MM.1S (cell line): ENCODE measurements around the gene C12orf75.

Experiments
- DNase-seq: peaks from one replicate; pipeline ENCODE4 v3.0.0-alpha.2; 2015
- H2AFZ ChIP-seq: fragments of 300-600 bp; sonication (generic); 2 replicates; pipeline ENCODE4 v1.6.0; 2016; ENCODE audit warnings: antibody characterized with exemption, low read length
- H3F3A ChIP-seq: fragments of 300-600 bp; sonication (generic); 2 replicates; pipeline ENCODE4 v1.6.1; 2016; ENCODE audit warnings: mild to moderate bottlenecking, antibody characterized with exemption, low read length, moderate library complexity, mixed read lengths; ENCODE audit not compliant: insufficient read depth
- H3K27ac ChIP-seq: fragments of 300-600 bp; sonication (generic); 2 replicates; pipeline ENCODE4 v1.5.1; 2016; ENCODE audit warnings: mild to moderate bottlenecking, low read length
- H3K27me3 ChIP-seq: fragments of 300-600 bp; sonication (generic); replicated peaks from 2 replicates; pipeline ENCODE4 v1.6.0; 2016; ENCODE audit warnings: low read length; ENCODE audit not compliant: insufficient read depth
- H3K36me3 ChIP-seq: fragments of 300-600 bp; sonication (generic); replicated peaks from 2 replicates; pipeline ENCODE4 v1.6.1; 2016; ENCODE audit warnings: mild to moderate bottlenecking, low read length, mixed read lengths; ENCODE audit not compliant: insufficient read depth
- H3K4me1 ChIP-seq: fragments of 300-600 bp; sonication (generic); 2 replicates; pipeline ENCODE4 v1.6.1; 2016; ENCODE audit warnings: low read length, mixed read lengths
- H3K4me2 ChIP-seq: fragments of 300-600 bp; sonication (generic); 2 replicates; pipeline ENCODE4 v1.6.0; 2016; ENCODE audit warnings: low read depth, low read length
- H3K4me3 ChIP-seq: fragments of 300-600 bp; sonication (generic); 2 replicates; pipeline ENCODE4 v1.5.1; 2016; ENCODE audit warnings: low read length, mixed read lengths
- H3K79me2 ChIP-seq: fragments of 300-600 bp; sonication (generic); 2 replicates; pipeline ENCODE4 v1.6.1; 2016; ENCODE audit warnings: mixed run types, low read length, mixed read lengths
- H3K9ac ChIP-seq: fragments of 300-600 bp; sonication (generic); 2 replicates; pipeline ENCODE4 v1.6.1; 2016; ENCODE audit warnings: low read length, mixed read lengths
- H3K9me2 ChIP-seq: fragments of 300-600 bp; sonication (generic); replicated peaks from 2 replicates; pipeline ENCODE4 v1.6.1; 2016; ENCODE audit warnings: mild to moderate bottlenecking, low read length, mixed read lengths; ENCODE audit not compliant: insufficient read depth
- H3K9me3 ChIP-seq: fragments of 300-600 bp; sonication (generic); replicated peaks from 2 replicates; pipeline ENCODE4 v1.6.1; 2016; ENCODE audit warnings: mild to moderate bottlenecking, low read length, mixed read lengths; ENCODE audit not compliant: insufficient read depth
- H4K20me1 ChIP-seq: fragments of 300-600 bp; sonication (generic); 2 replicates; pipeline ENCODE4 v1.6.1; 2016; ENCODE audit warnings: mild to moderate bottlenecking, low read length, moderate library complexity, mixed read lengths; ENCODE audit not compliant: insufficient read depth
- EZH2 ChIP-seq: fragments of 300-600 bp; sonication (generic); optimal IDR thresholded peaks from 2 replicates; pipeline ENCODE3; 2017; ENCODE audit warnings: low read depth, mild to moderate bottlenecking, antibody characterized with exemption, low read length, mixed read lengths
- EZH2phosphoT487 ChIP-seq: fragments of 300-600 bp; sonication (generic); IDR thresholded peaks from 2 replicates; pipeline ENCODE4 v1.6.1; 2018; ENCODE audit warnings: antibody characterized with exemption, low read length
- TF ChIP-seq, protein P1 (sequence below): fragments of 300-600 bp; sonication (generic); IDR thresholded peaks from 2 replicates; pipeline ENCODE4 v1.5.1; 2016; ENCODE audit warnings: antibody characterized with exemption, low read length, mixed read lengths

Gene C12orf75

DNA sequence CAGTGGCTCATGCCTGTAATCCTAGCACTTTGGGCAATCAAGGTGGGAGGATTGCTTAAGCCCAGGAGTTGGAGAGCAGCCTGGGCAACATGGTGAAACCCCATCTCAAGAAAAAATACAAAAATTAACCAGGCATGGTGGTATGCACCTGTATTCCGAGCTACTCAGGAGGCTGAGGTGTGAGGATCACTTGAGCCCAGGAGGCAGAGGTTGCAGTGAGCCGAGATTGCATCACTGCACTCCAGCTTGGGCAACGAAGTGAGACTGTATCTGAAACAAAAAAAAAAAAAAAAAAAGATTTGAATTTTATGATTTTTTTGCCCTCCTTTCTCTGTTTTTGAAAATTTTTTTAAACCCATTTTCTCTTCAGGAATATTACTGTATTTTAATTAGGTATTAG, 17.7 kb downstream of the C12orf75 start:
- no peak for DNase-seq
- peaks cover 10% of the 10 kb centered on the region; the same call in 1 of the 2 replicates for H3F3A ChIP-seq
- H3K4me1 ChIP-seq = peaks cover 28% of the 10 kb centered on the region
- H3K4me2 ChIP-seq = no peak overlapping the region
- no peak overlapping the region for H3K9ac ChIP-seq
- no peaks in the 10 kb centered on the region for H3K9me2 ChIP-seq
- H3K27me3 ChIP-seq = no peaks in the 10 kb centered on the region
- no peak overlapping the region for H2AFZ ChIP-seq
- H3K27ac ChIP-seq = no peak overlapping the region
- H3K79me2 ChIP-seq = peaks cover 11% of the 10 kb centered on the region; the same call in 1 of the 2 replicates
- TF ChIP-seq EZH2phosphoT487 = no peak
- no peaks in the 10 kb centered on the region for H3K9me3 ChIP-seq
- no peak overlapping the region for H3K4me3 ChIP-seq
- H3K36me3 ChIP-seq = no peaks in the 10 kb centered on the region
- no peaks in the 10 kb centered on the region for H4K20me1 ChIP-seq

DNA sequence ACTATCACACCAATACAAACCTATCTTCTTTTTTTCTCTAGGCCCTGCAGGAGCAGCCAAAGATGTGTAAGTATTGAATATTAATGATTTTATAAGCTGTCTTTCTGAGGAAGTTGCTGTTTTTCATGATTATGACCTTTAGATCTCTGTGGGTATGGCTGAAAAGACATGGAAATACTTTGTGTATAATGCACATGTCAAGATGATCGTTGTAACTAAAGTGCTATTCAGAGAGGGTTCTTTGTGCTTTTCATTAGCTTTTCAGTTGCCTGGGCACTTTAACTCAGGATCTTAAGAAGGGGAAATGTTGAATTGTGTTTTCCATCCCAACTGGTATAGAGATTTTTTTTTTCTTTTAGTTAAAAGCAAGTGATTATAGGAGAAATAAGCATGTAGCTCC, 18.1 kb downstream of the C12orf75 start:
- Histone ChIP-seq H3K9ac (no peak overlapping the region), H3K4me2 (no peak overlapping the region), H4K20me1 (no peaks in the 10 kb centered on the region), H3K9me2 (no peaks in the 10 kb centered on the region), H3K27ac (no peak overlapping the region), H3K27me3 (no peaks in the 10 kb centered on the region), H3K79me2 (peaks cover 14% of the 10 kb centered on the region; the same call in 1 of the 2 replicates), H3F3A (peaks cover 10% of the 10 kb centered on the region; the same call in 1 of the 2 replicates), H3K36me3 (no peaks in the 10 kb centered on the region), H2AFZ (no peak overlapping the region), H3K4me3 (no peak overlapping the region), H3K4me1 (peaks cover 28% of the 10 kb centered on the region), H3K9me3 (no peaks in the 10 kb centered on the region)
- TF ChIP-seq, protein P1, sequence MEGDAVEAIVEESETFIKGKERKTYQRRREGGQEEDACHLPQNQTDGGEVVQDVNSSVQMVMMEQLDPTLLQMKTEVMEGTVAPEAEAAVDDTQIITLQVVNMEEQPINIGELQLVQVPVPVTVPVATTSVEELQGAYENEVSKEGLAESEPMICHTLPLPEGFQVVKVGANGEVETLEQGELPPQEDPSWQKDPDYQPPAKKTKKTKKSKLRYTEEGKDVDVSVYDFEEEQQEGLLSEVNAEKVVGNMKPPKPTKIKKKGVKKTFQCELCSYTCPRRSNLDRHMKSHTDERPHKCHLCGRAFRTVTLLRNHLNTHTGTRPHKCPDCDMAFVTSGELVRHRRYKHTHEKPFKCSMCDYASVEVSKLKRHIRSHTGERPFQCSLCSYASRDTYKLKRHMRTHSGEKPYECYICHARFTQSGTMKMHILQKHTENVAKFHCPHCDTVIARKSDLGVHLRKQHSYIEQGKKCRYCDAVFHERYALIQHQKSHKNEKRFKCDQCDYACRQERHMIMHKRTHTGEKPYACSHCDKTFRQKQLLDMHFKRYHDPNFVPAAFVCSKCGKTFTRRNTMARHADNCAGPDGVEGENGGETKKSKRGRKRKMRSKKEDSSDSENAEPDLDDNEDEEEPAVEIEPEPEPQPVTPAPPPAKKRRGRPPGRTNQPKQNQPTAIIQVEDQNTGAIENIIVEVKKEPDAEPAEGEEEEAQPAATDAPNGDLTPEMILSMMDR = no peak
- TF ChIP-seq EZH2phosphoT487 (no peak), EZH2 (no peak)
- DNase-seq = no peak

DNA sequence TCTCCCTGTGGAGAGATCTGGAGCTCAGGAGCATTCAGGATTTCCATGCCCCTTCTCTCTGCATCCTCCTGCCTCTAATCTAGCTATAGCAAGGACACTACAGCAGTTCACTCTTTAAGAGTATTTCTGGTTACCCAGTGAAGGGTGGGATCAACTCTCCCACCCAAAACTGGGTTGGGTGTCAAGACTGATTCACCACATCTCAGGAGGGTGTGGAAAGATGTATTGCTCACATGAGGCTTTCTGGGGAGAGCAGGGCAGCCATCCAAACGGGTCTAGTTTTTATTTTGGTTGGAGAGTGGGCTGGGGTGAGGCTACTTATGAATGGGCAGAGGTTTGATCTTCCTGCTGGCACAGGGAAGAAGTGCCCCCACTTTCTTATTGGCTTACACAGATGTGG, 18.6 kb downstream of the C12orf75 start:
- no peaks in the 10 kb centered on the region for H3K9me3 ChIP-seq
- H3K4me3 ChIP-seq = no peak overlapping the region
- H3K36me3 ChIP-seq = no peaks in the 10 kb centered on the region
- H3F3A ChIP-seq = peaks cover 10% of the 10 kb centered on the region; the same call in 1 of the 2 replicates
- no peak overlapping the region for H3K9ac ChIP-seq
- no peak overlapping the region for H2AFZ ChIP-seq
- H4K20me1 ChIP-seq = no peaks in the 10 kb centered on the region
- DNase-seq = no peak
- H3K27me3 ChIP-seq = no peaks in the 10 kb centered on the region
- H3K9me2 ChIP-seq = no peaks in the 10 kb centered on the region
- H3K4me1 ChIP-seq = peaks cover 28% of the 10 kb centered on the region
- H3K4me2 ChIP-seq = no peak overlapping the region
- TF ChIP-seq, protein P1 = no peak
- TF ChIP-seq EZH2phosphoT487 (no peak), EZH2 (no peak)
- no peak overlapping the region for H3K27ac ChIP-seq
- H3K79me2 ChIP-seq = peaks cover 11% of the 10 kb centered on the region; the same call in 1 of the 2 replicates

DNA sequence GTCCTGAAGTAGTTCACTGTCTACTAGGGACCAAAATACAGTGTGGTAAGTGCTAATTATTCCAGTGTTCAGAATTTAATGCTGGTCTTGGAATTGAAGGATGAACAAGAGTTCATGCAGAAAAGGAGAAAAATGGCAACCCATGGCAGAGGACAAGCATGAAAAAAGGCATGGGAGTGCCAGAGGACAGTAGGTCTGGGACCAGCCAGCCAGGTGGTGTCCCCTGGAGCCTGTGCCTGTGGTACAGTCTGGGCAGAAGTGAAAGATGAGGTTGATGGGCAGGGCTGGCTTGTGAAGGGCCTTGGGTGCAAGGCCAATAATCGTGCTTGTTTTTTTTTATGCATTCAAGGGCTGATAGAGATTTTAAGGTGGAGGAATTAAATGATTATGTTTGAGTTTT, 21.0 kb downstream of the C12orf75 start:
- Histone ChIP-seq H3K79me2 (peaks cover 18% of the 10 kb centered on the region), H3K4me2 (peak overlapping the region; percentile 51)
- peak; percentile 25 for DNase-seq

More for the DNA sequence above, 21.0 kb downstream of the C12orf75 start:
- H3K4me3 ChIP-seq = no peak overlapping the region; the same call in 1 of the 2 replicates
- H3K36me3 ChIP-seq = no peaks in the 10 kb centered on the region
- H3K27ac ChIP-seq = peak overlapping the region; percentile 45; the same call in 1 of the 2 replicates
- no peaks in the 10 kb centered on the region for H3K27me3 ChIP-seq
- H2AFZ ChIP-seq = no peak overlapping the region
- no peaks in the 10 kb centered on the region for H4K20me1 ChIP-seq
- no peak for TF ChIP-seq EZH2phosphoT487
- no peak for TF ChIP-seq EZH2
- TF ChIP-seq, protein P1 = no peak
- H3F3A ChIP-seq = peaks cover 14% of the 10 kb centered on the region
- H3K4me1 ChIP-seq = peaks cover 40% of the 10 kb centered on the region
- H3K9me2 ChIP-seq = no peaks in the 10 kb centered on the region
- no peak overlapping the region for H3K9ac ChIP-seq
- H3K9me3 ChIP-seq = no peaks in the 10 kb centered on the region
